Jurkat, Clone E6-1 (cell line): ENCODE results near the gene SLIT1.

Experiments used
- DNase-seq: peaks from one replicate; pipeline ENCODE4 v3.0.0-alpha.2; 2011; ENCODE audit warnings: low read depth, low spot score
- H3K4me3 ChIP-seq: 2 replicates; pipeline ENCODE4 v1.5.1; 2011; ENCODE audit warnings: mild to moderate bottlenecking, low read length, control low read depth, moderate library complexity

Gene SLIT1

GRCh38 chr10:97127509-97127908 is 58.2 kb downstream of the SLIT1 start:
- no peak for DNase-seq
- no peak overlapping the region for H3K4me3 ChIP-seq

GRCh38 chr10:97124211-97124610 is 61.5 kb downstream of the SLIT1 start:
- H3K4me3 ChIP-seq = no peak overlapping the region

GRCh38 chr10:97123765-97124164 is 62.0 kb downstream of the SLIT1 start:
- no peak for DNase-seq

More at GRCh38 chr10:97124211-97124610, 61.5 kb downstream of the SLIT1 start:
- no peak for DNase-seq

GRCh38 chr10:97121041-97121440 is 64.7 kb downstream of the SLIT1 start:
- DNase-seq = no peak

More at GRCh38 chr10:97123765-97124164, 62.0 kb downstream of the SLIT1 start:
- no peak overlapping the region for H3K4me3 ChIP-seq

GRCh38 chr10:97120370-97120769 is 65.4 kb downstream of the SLIT1 start:
- no peak for DNase-seq
- H3K4me3 ChIP-seq = no peak overlapping the region

More at GRCh38 chr10:97121041-97121440, 64.7 kb downstream of the SLIT1 start:
- H3K4me3 ChIP-seq = no peak overlapping the region

- DNase-seq = no peak
- no peak overlapping the region for H3K4me3 ChIP-seq
These were observed 66.6 kb downstream of the SLIT1 start for GRCh38 chr10:97119058-97119745.

GRCh38 chr10:97117372-97117771 is 68.4 kb downstream of the SLIT1 start:
- no peak for DNase-seq

GRCh38 chr10:97116462-97117162 is 69.1 kb downstream of the SLIT1 start:
- no peak for DNase-seq
- H3K4me3 ChIP-seq = no peak overlapping the region

More at GRCh38 chr10:97117372-97117771, 68.4 kb downstream of the SLIT1 start:
- no peak overlapping the region for H3K4me3 ChIP-seq

GRCh38 chr10:97115846-97116245 is 69.9 kb downstream of the SLIT1 start:
- DNase-seq = no peak
- H3K4me3 ChIP-seq = no peak overlapping the region

GRCh38 chr10:97111615-97112014 is 74.1 kb downstream of the SLIT1 start:
- no peak for DNase-seq
- H3K4me3 ChIP-seq = no peak overlapping the region

- DNase-seq = peak; percentile 64
- no peak overlapping the region for H3K4me3 ChIP-seq
These were observed 76.2 kb downstream of the SLIT1 start for GRCh38 chr10:97109547-97109946.

GRCh38 chr10:97107551-97107950 is 78.2 kb downstream of the SLIT1 start:
- H3K4me3 ChIP-seq = no peak overlapping the region
- no peak for DNase-seq

GRCh38 chr10:97106207-97106606 is 79.6 kb downstream of the SLIT1 start:
- no peak for DNase-seq
- no peak overlapping the region for H3K4me3 ChIP-seq

- no peak overlapping the region for H3K4me3 ChIP-seq
- no peak for DNase-seq
These were observed 80.5 kb downstream of the SLIT1 start for GRCh38 chr10:97105303-97105702.

- no peak for DNase-seq
- no peak overlapping the region for H3K4me3 ChIP-seq
These were observed 82.3 kb downstream of the SLIT1 start for GRCh38 chr10:97103316-97104080.

- DNase-seq = no peak
- no peak overlapping the region for H3K4me3 ChIP-seq
These were observed 83.3 kb downstream of the SLIT1 start for GRCh38 chr10:97102441-97102840.

- DNase-seq = no peak
- H3K4me3 ChIP-seq = no peak overlapping the region
These were observed 84.4 kb downstream of the SLIT1 start for GRCh38 chr10:97101166-97101940.

GRCh38 chr10:97100657-97101056 is 85.1 kb downstream of the SLIT1 start:
- DNase-seq = no peak
- no peak overlapping the region for H3K4me3 ChIP-seq

GRCh38 chr10:97099868-97100267 is 85.9 kb downstream of the SLIT1 start:
- H3K4me3 ChIP-seq = no peak overlapping the region
- no peak for DNase-seq
